SH-SY5Y (cell line): ENCODE data around the gene COL27A1.

Experiments
- GATA2 ChIP-seq: IDR thresholded peaks from 2 replicates; pipeline ENCODE4 v1.6.1; 2011; ENCODE audit warnings: mild to moderate bottlenecking, low read depth, low read length
- GATA3 ChIP-seq: IDR thresholded peaks from 2 replicates; pipeline ENCODE4 v1.6.1; 2011; ENCODE audit warnings: low read depth, mild to moderate bottlenecking, low read length, moderate library complexity

DNA sequence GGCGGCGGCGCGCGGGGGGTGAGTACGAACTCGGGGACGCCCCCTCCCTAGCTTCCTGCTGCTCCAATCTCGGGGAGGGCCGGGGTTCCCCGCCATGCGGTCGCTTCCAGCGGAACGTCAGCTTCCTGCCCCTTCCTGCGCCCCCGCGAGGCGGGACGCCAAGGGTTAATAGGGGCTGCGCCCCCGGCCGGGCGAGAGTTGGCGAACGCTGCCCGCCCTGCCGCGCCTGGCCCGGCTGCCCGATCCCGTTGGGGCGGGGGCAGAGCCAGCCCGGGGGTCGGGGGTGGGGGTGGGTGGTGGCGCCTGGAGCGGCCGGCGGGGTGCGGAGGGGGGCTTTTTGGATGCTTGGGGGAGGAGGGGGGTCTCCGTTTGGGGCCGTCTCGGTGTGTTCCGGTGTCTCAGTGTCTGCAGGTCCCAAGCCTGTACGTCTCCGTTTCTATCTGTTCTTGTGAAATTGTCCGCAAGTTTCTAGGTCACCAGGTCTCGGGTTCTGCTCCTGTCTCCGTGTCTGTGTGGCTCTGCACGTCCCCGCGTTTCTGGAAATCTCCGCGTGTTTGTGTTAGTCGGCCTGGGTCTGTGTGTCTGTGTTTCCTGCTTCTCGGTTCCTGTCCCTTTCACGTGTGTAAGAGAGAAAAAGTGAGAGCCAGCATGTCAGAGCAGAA, 789 bp downstream of the COL27A1 start:
- TF ChIP-seq GATA2 (no peak), GATA3 (no peak)
